OCI-LY1 (cell line): ENCODE data around the gene ARHGEF33.

Source experiments
- EZH2 ChIP-seq: fragments of 200-600 bp; sonication (generic), shearing (Covaris generic); IDR thresholded peaks from 2 replicates; pipeline ENCODE4 v1.8.0; 2017; ENCODE audit warnings: borderline replicate concordance, mixed run types, mild to moderate bottlenecking, antibody characterized with exemption, low read length, moderate library complexity, mixed read lengths
- TF ChIP-seq, protein P1 (sequence below): fragments of 200-600 bp; sonication (generic), shearing (Covaris generic); IDR thresholded peaks from 2 replicates; pipeline ENCODE4 v1.5.1; 2017; ENCODE audit warnings: mild to moderate bottlenecking, antibody characterized with exemption, low read length, moderate library complexity, mixed read lengths

- TF ChIP-seq, protein P1, sequence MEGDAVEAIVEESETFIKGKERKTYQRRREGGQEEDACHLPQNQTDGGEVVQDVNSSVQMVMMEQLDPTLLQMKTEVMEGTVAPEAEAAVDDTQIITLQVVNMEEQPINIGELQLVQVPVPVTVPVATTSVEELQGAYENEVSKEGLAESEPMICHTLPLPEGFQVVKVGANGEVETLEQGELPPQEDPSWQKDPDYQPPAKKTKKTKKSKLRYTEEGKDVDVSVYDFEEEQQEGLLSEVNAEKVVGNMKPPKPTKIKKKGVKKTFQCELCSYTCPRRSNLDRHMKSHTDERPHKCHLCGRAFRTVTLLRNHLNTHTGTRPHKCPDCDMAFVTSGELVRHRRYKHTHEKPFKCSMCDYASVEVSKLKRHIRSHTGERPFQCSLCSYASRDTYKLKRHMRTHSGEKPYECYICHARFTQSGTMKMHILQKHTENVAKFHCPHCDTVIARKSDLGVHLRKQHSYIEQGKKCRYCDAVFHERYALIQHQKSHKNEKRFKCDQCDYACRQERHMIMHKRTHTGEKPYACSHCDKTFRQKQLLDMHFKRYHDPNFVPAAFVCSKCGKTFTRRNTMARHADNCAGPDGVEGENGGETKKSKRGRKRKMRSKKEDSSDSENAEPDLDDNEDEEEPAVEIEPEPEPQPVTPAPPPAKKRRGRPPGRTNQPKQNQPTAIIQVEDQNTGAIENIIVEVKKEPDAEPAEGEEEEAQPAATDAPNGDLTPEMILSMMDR: no peak
- TF ChIP-seq EZH2: no peak
Measured at GRCh38 chr2:38981003-38981669, 91.5 kb downstream of the ARHGEF33 start.
